GM12874 (cell line): Measurements from ENCODE around the gene NKX1-1.

ENCODE experiments used
- TF ChIP-seq, protein P1 (sequence below): IDR thresholded peaks from 2 replicates; pipeline ENCODE4 v1.5.1; 2011; ENCODE audit warnings: low read depth, mild to moderate bottlenecking, control low read depth, low read length, moderate library complexity; ENCODE audit not compliant: insufficient read depth

The NKX1-1 gene

DNA sequence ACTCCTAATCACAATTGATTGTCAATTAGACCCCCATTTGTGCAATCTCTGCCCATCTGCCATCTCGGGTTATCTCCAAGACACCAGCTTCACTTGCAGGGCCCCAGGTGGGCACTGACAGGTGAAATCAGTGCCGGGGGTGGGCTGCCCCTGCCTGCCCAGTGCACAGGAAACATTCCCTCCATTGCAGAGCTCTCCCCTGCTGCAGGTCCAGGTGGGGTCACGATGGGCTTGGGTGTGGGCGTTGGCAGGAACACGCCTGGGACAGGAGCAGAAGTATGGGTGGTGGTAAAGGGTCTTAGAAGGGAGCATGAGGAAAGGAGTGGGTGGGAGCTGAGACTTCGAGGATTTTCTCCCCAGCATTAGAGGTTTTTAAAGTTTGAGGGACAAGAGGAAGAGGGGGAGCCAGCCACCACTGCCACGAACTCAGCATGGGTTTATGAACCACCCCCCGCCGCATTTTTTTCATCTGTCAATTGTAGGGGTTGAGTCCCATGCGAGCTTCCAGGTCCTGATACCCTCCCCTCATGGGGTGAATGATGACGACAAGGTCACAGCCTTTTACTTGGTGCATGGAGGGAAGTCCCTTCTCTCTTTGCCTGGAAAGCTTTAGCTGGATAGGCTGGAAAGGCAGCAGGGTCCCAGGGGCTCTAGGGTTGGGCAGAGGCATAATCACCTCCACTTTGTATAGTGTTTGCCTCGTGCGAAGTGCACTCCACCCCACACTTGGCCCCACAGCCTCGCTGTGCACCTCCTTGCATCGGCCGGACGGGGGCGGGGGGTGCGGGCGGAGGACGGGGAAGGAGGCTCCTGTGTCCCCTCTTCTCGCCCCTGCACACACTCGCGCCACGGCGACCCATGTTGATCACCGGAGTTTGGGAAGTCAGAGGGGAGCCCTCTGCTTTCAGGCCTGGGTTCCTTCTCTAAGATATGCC lies 3.5 kb upstream of the NKX1-1 start:
- TF ChIP-seq, protein P1, sequence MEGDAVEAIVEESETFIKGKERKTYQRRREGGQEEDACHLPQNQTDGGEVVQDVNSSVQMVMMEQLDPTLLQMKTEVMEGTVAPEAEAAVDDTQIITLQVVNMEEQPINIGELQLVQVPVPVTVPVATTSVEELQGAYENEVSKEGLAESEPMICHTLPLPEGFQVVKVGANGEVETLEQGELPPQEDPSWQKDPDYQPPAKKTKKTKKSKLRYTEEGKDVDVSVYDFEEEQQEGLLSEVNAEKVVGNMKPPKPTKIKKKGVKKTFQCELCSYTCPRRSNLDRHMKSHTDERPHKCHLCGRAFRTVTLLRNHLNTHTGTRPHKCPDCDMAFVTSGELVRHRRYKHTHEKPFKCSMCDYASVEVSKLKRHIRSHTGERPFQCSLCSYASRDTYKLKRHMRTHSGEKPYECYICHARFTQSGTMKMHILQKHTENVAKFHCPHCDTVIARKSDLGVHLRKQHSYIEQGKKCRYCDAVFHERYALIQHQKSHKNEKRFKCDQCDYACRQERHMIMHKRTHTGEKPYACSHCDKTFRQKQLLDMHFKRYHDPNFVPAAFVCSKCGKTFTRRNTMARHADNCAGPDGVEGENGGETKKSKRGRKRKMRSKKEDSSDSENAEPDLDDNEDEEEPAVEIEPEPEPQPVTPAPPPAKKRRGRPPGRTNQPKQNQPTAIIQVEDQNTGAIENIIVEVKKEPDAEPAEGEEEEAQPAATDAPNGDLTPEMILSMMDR: no peak

DNA sequence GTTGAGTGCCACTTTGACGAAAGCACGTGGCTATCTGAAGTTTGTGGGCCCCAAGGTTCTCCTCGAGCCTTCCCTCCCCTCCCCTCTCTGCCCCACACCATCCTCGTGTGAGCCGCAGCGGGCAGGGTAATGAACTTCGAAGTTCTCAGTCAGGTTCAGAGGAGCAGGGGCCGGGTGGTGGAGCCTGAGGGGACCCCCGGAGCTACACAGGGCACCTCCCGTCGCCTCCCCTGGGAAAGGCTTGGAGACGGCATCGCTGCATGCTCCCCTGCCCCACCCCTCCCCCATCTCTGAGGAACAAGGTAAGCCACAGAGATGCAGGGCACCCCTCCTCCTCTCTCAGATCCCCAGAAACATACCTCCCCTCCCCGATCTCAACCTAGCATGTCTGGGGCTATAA lies 2.8 kb upstream of the NKX1-1 start:
- TF ChIP-seq, protein P1: no peak

DNA sequence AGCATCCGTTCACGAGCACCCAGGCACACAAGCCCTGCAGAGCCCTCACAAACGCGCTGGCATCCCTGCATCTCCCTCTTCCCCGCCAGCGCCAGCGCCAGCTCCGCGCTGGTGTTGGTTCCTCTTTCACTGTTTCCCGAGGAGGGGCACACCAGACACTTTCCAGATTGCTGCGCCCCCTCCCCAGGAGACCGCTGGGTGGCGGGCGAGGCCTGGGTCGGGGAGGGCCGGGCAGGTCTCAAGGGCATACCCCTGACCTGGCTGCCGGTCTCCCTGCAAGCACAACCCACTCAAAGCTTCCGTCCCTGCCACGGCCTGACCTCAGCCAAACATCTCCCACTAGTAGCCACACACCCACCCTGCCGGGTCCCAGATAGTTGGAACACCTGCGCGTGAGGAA lies 2.2 kb upstream of the NKX1-1 start:
- TF ChIP-seq, protein P1: no peak

DNA sequence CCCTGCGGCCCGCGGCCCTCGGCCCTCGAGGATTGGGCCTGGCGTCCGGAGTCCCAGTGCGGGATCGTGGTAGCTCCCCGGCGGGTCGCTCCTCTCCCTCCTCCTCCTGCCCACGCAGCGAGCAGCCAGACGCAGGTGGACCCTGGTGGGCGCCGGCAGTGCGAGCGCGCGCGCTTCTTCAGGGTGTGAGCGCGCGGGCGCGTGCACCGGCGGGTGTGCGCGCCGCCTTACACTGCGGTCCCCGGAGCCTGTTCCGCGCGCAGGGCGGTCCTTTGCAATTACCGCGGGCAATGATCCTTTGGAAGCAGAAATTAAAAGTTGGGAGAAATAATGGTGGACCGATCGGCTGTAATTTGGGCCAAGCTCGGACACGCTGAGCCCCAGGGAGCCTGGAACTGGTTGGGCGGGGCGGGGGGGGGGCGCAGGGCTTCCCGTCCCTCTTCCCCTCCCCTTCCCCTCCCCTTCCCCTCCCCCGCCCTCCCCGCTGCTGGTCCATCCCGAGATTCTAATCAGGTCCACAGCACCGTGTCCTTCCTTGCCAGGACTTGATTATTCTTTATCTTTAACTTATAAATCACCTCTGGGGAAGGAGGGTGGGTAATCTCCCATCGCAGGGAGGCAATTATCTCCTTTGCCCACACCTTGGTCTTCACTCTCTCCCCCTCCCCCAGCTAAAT lies 1.6 kb upstream of the NKX1-1 start:
- TF ChIP-seq, protein P1: no peak

DNA sequence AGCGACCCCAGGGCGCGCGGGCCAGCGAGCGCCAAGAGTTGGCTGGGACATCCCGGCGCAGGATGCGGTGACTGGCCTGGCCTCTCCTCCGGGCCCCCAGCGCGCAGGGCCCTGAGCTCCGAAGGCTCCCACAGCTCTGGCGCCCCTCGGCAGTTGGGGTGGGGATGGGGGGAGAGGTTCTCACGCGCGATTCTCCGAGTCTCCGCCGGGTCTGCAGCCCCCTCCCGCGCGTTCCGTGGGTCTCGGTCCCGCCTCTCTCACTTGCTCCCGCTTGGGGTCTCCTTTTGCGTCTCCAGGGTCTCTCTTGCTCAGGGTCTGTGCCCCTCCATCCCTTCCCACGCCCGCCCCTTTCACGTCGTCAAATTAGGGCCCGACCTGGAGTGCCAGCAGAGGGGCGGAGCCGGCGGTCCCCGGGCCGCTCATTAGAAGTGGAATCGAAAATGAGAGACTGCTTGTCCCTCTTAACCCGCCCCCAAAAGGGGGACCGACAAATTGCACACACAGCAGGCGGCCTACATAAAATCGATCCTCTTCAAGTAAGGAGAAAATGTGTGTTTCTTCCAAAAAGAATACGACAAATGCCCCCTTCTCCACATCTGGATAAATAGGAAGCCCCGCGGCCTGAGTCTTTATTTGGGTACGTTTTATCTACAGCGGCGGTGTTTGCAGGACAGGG lies 877 bp upstream of the NKX1-1 start:
- TF ChIP-seq, protein P1: no peak

DNA sequence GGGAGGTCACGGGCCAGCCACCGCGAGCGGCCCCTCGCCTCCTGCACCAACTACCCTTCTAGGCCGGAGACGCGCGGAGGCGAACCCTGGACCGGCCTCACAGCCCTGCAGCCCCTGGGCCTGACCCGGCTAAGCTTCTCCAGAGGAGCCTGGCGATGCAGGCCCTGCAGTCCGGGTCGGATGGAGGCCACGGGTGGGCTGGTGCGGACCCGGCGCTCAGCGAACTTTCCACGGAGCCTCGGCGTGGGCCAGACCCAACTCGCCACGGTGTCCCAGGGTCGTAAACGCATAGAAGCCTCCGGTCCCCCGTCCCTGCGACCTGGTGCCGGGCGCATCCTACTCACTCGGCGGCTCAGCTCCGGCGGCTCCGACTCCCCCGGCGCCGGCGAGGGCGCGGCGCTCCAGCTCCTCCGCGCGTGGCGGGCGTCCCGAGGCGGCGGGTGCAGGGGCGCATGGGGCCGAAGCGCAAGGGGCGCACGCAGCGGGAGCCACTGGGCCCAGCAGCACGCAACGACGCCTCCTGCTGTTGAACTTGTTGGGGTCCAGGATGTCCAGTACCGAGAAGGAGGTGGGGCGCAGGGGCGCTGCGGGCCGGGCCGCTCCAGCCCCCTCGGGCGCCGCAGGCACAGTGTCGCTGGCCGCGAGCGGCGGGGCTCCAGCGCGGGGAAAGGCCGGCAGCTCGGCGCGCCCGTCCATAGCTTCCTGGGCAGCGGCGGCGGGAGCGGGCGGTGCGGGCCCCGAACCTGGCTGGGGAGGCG lies 427 bp downstream of the NKX1-1 start:
- TF ChIP-seq, protein P1: no peak
